ENCODE measurements around the gene KLF12.

DNA sequence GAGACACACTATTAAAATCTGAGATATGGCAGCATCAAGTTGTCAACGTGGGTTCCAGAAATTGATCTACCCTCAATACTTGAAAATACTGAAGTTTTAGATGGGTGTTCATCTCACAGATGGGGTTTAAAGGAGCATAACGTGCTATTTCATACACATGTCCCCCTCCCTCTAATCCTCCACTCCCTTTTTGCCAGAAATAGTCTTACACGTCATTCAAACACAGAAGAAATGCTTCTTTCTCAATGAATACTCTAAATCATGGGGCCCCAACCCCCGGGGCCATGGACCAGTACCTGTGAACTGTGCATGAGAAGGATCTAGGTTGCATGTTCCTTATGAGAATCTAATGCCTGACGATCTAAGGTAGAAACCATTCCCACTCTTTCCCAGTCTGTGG lies 19.6 kb downstream of the KLF12 start:
- TF ChIP-seq, protein P1, sequence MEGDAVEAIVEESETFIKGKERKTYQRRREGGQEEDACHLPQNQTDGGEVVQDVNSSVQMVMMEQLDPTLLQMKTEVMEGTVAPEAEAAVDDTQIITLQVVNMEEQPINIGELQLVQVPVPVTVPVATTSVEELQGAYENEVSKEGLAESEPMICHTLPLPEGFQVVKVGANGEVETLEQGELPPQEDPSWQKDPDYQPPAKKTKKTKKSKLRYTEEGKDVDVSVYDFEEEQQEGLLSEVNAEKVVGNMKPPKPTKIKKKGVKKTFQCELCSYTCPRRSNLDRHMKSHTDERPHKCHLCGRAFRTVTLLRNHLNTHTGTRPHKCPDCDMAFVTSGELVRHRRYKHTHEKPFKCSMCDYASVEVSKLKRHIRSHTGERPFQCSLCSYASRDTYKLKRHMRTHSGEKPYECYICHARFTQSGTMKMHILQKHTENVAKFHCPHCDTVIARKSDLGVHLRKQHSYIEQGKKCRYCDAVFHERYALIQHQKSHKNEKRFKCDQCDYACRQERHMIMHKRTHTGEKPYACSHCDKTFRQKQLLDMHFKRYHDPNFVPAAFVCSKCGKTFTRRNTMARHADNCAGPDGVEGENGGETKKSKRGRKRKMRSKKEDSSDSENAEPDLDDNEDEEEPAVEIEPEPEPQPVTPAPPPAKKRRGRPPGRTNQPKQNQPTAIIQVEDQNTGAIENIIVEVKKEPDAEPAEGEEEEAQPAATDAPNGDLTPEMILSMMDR (IDR thresholded peaks at IDR 0.05) = no peak
- no peak for TF ChIP-seq POLR2AphosphoS5 (IDR thresholded peaks at IDR 0.05; ENCODE audit: insufficient read depth in 1 of 2, low read depth in 1 of 2)

Data from vagina (tissue), 2 donors.